Stimulated activated CD8-positive, alpha-beta memory T cell treated with anti-CD3 and anti-CD28 coated beads, Interleukin-15, amount 100 ng/mL, for 48 hours (primary cell): ENCODE data around the gene JMJD1C.
"Not testable (repeated sequence)": the region's sequence is repeated elsewhere in the genome, so short reads cannot be mapped to it uniquely, and the experiment has no call there.

Experiments
- DNase-seq, 2 donors: peaks; one replicate each; pipeline ENCODE4 v3.0.0-alpha.2; 2020; ENCODE audit warnings: low read depth in 2 of 2

JMJD1C gene

GRCh38 chr10:63260860-63261251, 204.9 kb downstream of the JMJD1C start:
- DNase-seq, result no peak

DNA sequence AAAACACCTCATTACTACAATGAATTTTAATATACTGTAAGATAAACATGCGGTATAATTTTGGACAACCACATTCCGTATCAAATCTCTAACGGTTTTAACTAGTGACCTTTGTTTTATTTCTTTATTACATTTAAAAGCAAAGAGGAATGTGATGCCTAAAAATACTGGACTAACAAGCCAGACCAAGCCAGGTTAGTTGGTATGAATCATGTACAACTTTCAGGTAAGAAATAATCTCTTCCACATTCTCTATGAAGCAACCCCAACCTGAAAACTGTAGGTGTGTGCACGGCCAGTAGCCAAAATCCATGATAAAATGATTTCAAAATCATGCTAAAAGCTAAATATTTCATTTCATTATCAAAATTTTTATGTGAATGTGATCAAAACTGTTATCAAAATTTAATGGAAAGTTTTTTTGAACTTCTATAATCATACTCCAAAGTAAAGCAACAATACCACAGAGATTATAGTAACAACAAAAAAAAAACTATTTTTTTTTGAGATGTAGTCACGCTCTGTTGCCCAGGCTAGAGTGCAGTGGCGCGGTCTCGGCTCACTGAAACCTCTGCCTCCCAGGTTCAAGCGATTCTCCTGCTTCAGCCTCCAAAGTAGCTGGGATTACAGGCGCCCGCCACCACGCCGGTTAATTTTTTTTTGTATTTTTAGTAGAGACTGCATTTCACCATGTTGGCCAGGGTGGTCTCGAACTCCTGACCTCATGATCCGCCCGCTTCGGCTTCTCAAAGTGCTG, 205.5 kb downstream of the JMJD1C start:
- no peak for DNase-seq

- no peak for DNase-seq
These were observed 206.7 kb downstream of the JMJD1C start for GRCh38 chr10:63258920-63259678.

DNA sequence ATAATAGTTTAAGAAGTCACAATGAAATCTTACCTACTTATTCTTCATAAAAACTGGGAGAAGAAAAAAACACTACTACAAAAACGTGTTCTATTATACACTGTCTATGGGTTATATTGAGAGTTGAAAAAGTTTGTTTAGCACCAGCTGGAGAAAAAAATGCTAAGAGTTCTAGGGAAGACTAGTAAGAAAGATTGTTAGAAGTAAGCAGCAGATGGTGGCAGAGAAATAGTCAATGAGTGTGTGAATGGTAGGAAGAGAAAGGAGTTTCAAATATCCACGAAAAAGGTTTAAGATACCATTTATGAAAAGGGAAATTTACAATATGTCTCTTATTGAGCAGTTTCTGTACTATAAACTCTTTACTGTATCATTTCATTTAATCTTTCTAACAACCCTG, 208.0 kb downstream of the JMJD1C start:
- DNase-seq, result no peak

DNA sequence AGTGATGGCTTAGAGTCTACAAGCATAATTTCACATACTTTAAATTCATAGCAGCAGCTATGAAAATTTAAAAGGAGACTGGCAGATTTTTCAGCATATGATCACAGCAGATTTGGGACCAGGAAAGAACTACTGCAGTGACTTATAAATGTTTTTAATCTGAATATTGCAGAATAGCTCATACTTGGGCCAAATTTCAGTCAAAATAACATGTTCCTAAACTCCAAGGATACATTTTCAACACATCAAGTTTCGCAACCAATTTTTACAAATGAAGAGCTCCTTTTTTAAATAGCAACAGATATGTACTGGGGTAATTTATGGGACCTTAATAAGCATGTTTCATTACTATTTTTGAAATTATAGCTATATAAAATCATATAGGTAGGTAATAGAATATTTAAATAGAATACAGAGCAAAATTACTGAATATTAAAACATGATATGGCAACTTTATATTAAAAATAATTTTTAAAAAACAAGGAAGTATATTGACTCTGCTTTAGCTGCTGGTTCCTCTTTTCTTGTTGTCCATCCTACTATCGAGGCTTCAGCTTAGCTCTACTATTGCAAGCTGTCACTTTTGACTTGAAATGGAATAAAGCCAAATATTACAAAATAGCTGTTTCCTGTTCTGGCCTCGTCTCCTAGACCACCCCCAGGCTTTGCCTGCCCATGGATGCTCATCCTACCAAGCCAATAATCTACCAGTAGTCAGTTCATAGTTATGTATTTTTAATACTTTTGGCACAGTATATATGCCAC, 209.6 kb downstream of the JMJD1C start:
- DNase-seq, result no peak

DNA sequence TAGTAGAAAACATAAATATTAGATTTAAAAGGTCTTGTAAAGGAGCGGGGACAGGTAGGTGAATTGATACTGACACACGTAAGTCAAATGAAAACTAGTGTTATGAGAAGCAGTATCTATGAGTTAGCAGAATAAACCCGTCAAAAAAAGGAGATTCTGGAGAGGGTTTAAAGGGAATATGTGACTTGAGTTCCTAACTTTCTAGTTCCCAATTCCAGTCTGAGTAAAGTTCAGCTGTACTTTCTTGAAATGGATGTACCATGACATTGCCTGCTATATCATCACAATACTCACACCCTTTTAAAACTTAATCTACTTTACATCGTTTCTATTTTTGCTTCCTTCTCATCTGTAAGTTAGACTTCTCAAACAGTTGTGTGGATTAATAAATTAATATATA, 210.5 kb downstream of the JMJD1C start:
- no peak for DNase-seq

GRCh38 chr10:63253040-63253439, 212.7 kb downstream of the JMJD1C start:
- DNase-seq, result no peak

DNA sequence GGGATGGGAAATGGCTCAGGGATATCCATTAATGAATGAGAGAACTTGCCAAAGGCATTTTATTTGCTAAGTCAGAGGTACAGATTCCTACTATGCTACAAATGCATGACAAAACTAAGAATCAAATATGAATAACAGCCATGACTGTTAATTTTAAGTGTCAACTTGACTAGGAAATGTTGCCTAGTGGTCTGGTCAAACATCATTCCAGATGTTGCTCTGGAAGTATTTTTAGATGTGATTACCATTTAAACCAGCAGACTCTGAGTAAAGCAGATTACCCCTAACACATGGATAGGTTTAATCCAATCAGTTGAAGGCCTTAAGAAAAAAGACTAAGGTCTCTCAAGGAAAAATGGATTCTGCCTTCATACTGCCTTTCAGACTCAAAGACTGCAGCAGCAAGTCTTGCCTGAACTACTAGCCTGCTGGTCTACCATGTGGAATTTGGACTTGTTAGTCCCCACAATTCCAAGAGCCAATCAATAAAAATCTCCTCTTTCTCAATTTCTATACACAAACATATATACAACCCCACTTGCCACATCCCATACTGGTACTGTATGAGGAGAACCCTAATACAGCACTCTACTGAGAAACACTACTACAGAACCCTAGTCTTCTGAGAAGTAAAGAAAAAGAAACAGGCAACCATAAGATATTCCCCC, 213.5 kb downstream of the JMJD1C start:
- DNase-seq, result no peak

GRCh38 chr10:63250032-63250431, 215.7 kb downstream of the JMJD1C start:
- DNase-seq, result no peak

DNA sequence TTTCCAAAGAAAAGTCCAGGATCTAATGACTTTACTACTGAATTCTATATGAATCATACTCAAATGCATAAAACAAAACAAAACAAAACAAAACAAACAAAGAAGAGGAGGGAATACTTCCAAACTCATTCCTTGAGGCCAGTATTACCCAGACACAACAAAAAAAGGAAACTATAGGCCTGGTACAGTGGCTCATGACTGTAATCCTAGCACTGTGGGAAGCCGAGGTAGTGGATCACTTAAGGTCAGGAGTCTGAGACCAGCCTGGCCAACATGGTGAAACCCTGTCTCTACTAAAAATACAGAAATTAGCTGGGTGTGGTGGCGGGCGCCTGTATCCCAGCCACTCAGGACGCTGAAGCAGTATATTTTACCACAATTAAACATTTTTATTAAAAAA, 218.0 kb downstream of the JMJD1C start:
- no peak for DNase-seq

- no peak for DNase-seq
These were observed 219.4 kb downstream of the JMJD1C start for GRCh38 chr10:63246356-63246755.

- no peak for DNase-seq
These were observed 223.9 kb downstream of the JMJD1C start for GRCh38 chr10:63241841-63242281.

DNA sequence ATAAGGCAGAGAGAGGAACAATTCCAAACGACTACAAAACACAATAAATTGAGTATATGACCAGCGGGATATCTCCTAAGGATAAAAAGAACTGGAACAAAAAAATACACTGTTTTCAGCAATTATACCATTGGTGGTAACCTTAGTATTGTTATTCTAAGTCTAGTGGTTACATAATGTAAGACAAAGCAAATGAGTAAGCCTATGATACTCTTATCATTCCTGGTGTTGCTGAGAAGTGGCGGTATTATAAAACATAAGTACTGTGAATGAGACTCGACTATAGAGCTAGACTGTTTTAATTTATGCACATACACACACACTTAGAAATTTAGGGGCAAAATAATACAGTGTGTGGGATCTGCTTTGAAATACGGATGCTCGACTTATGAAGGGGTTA, 225.0 kb downstream of the JMJD1C start:
- no peak for DNase-seq

DNA sequence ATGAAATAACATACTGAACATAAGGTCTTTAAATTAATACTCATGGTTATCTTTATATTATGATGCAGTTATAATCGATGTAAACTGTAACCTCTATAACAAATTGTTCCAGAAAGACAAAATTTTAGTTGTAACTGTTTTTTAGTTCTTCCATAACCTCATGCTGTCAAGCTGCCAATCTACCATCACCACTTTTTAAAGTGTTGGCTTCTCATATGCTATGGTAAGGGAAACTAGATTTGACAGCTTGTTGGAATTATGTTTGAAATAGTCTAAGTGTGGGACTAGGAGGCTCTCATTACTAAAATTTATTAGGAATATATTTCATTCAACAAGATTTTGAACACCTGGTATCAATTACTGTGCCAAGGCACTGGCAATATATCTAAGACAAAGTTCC, 227.3 kb downstream of the JMJD1C start:
- no peak for DNase-seq

DNA sequence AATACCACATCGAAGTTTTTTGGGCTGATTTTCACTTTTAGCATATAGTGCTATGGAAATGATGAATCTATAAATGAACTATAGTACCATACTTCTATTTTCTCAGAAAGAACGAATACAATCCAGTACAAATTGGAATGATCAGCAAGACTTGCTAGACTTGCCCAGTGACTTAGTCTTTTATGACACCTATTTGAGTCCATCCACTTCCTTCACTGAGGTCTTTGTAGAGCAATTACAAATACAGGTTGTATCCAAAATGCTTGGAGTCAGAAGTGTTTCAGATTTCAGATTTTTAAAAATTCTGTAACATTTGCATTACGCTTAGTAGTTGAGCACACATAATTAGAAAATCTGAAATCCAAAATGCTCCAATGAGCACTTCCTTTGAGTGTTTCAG, 228.4 kb downstream of the JMJD1C start:
- no peak for DNase-seq

DNA sequence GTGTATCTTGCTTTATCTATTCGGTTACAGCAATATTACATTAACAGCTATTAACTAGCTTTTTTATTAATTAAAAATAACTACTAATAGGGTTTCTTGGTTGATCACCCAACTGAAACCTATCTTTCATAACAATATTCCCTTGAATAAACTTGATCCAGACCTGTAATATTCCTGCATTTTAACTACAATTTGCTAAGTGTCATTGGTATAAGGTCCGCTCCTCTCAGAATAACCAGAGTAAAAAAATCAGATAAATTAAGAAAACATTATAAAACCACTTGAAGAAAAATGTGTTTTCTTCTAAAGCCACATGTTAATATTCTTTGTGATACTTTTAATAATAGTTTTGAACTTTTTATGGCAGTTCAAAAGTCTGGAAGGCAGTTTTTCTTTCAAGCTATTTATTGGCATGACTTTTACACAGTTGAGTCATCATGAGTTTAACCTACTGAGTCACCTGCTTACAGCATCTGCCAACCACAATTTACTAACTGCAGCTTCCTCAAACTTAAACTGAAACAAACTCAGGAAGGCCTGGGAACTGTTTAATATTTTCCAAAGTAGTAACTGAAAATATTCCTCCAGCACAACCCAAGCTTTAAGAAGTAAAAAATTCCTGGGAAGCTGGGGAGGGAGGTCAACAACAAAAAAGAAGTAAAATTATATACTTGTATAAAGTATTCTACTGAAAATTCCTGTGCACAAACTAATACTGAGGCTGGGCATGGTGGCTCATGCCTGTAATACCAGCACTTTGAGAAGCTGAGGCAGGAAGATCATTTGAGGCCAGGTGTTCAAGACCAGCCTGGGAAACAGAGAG, 229.5 kb downstream of the JMJD1C start:
- DNase-seq, result no peak

GRCh38 chr10:63235136-63235535, 230.6 kb downstream of the JMJD1C start:
- DNase-seq, result not testable (repeated sequence)

GRCh38 chr10:63229161-63229560, 236.6 kb downstream of the JMJD1C start:
- DNase-seq, result no peak

GRCh38 chr10:63228237-63228636, 237.5 kb downstream of the JMJD1C start:
- no peak for DNase-seq

GRCh38 chr10:63227207-63227895, 238.4 kb downstream of the JMJD1C start:
- DNase-seq, result no peak
